T-helper 1 cell treated with Interleukin-12 subunit alpha and Interleukin-12 subunit beta and Interleukin-4 antibody, amounts not matched to agents 30 μg/mL and 1 μg/mL, for 36 hours (primary cell): ENCODE measurements around the gene NTNG2.

Experiments
- H3K27ac Mint-ChIP-seq: one replicate; pipeline ENCODE4 v1.8.0; 2021; ENCODE audit warnings: mild to moderate bottlenecking, mixed read lengths
- H3K27me3 Mint-ChIP-seq: one replicate; pipeline ENCODE4 v1.8.0; 2021; ENCODE audit warnings: low read depth, mixed read lengths
- H3K36me3 Mint-ChIP-seq: one replicate; pipeline ENCODE4 v1.8.0; 2021; ENCODE audit warnings: low read depth, mixed read lengths
- H3K4me1 Mint-ChIP-seq: one replicate; pipeline ENCODE4 v1.8.0; 2021; ENCODE audit warnings: low read depth, mixed read lengths
- H3K4me3 Mint-ChIP-seq: one replicate; pipeline ENCODE4 v1.8.0; 2021; ENCODE audit warnings: mild to moderate bottlenecking, moderate library complexity, mixed read lengths
- H3K9me3 Mint-ChIP-seq: one replicate; pipeline ENCODE4 v1.8.0; 2021; ENCODE audit warnings: mixed read lengths

The NTNG2 gene

DNA sequence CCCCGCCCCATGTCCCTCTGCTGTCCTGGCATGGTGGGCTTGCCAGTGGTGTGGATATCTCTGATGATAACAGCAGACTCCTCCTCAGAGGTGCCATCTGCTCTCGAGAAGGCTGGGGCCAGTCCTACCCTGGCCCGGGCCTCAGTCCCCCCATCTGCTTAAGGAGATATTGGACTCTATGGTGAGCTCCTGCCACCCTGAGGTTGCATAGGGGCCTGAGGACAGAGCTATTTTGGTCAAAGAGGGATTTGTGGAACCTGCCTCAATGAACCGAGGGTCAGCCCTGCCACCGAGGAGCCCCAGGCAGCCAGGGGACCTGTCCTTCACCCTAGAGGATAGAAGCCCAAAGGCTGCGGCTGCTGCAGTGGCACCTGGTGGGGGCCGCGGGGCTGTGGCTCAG lies 32.6 kb downstream of the NTNG2 start:
- Mint-ChIP-seq H3K4me3 (no peak overlapping the region), H3K4me1 (no peaks in the 10 kb centered on the region), H3K36me3 (no peaks in the 10 kb centered on the region), H3K27ac (no peak overlapping the region), H3K9me3 (no peaks in the 10 kb centered on the region), H3K27me3 (no peaks in the 10 kb centered on the region)

- Mint-ChIP-seq H3K36me3 (no peaks in the 10 kb centered on the region), H3K27me3 (no peaks in the 10 kb centered on the region), H3K27ac (no peak overlapping the region)
Observed at GRCh38 chr9:132197315-132197714, 35.5 kb downstream of the NTNG2 start.

DNA sequence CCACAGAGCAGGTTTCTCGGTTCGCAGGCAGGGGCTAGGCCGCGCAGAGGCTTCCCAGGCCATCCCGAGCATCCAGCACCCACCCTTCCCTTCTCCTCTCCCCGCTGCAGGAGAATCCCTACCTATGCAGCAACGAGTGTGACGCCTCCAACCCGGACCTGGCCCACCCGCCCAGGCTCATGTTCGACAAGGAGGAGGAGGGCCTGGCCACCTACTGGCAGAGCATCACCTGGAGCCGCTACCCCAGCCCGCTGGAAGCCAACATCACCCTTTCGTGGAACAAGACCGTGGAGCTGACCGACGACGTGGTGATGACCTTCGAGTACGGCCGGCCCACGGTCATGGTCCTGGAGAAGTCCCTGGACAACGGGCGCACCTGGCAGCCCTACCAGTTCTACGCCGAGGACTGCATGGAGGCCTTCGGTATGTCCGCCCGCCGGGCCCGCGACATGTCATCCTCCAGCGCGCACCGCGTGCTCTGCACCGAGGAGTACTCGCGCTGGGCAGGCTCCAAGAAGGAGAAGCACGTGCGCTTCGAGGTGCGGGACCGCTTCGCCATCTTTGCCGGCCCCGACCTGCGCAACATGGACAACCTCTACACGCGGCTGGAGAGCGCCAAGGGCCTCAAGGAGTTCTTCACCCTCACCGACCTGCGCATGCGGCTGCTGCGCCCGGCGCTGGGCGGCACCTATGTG lies 36.1 kb downstream of the NTNG2 start:
- Mint-ChIP-seq H3K36me3 (no peaks in the 10 kb centered on the region), H3K27me3 (no peaks in the 10 kb centered on the region), H3K4me3 (no peak overlapping the region)

More at GRCh38 chr9:132197315-132197714, 35.5 kb downstream of the NTNG2 start:
- H3K9me3 Mint-ChIP-seq = no peaks in the 10 kb centered on the region
- no peaks in the 10 kb centered on the region for H3K4me1 Mint-ChIP-seq
- H3K4me3 Mint-ChIP-seq = no peak overlapping the region

DNA sequence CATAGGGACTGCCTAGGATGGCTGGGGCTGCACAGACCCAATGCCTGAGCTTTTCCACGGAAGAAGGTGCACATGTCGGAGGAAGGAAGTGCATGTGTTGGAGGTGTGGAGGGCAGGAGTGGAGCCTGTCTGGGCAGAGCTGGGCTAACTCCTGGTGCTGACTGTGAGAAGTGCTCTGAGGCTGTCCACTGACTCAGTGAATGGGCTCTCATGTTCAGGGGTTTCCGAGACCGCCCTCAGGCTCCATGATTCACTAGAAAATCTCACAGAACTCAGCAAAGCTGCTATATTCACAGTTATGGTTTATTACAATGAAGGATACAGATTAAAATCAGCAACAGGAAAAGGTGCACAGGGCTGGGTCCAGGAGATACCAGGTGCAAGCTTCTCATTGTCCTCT lies 37.2 kb downstream of the NTNG2 start:
- Mint-ChIP-seq H3K36me3 (no peaks in the 10 kb centered on the region), H3K4me1 (no peaks in the 10 kb centered on the region), H3K9me3 (no peaks in the 10 kb centered on the region), H3K27ac (no peak overlapping the region), H3K27me3 (no peaks in the 10 kb centered on the region), H3K4me3 (no peak overlapping the region)

More for the DNA sequence above, 36.1 kb downstream of the NTNG2 start:
- no peaks in the 10 kb centered on the region for H3K9me3 Mint-ChIP-seq
- no peak overlapping the region for H3K27ac Mint-ChIP-seq
- H3K4me1 Mint-ChIP-seq = no peaks in the 10 kb centered on the region

- Mint-ChIP-seq H3K4me1 (no peaks in the 10 kb centered on the region), H3K27me3 (no peaks in the 10 kb centered on the region), H3K4me3 (no peak overlapping the region), H3K9me3 (no peaks in the 10 kb centered on the region), H3K27ac (no peak overlapping the region), H3K36me3 (no peaks in the 10 kb centered on the region)
Observed at GRCh38 chr9:132200706-132201105, 38.8 kb downstream of the NTNG2 start.

GRCh38 chr9:132201139-132201538 lies 39.3 kb downstream of the NTNG2 start:
- H3K9me3 Mint-ChIP-seq = no peaks in the 10 kb centered on the region
- no peak overlapping the region for H3K4me3 Mint-ChIP-seq
- H3K27ac Mint-ChIP-seq = no peak overlapping the region
- H3K27me3 Mint-ChIP-seq = no peaks in the 10 kb centered on the region
- H3K4me1 Mint-ChIP-seq = no peaks in the 10 kb centered on the region
- H3K36me3 Mint-ChIP-seq = no peaks in the 10 kb centered on the region

GRCh38 chr9:132201780-132202703 lies 40.2 kb downstream of the NTNG2 start:
- no peaks in the 10 kb centered on the region for H3K36me3 Mint-ChIP-seq
- no peak overlapping the region for H3K4me3 Mint-ChIP-seq
- H3K9me3 Mint-ChIP-seq = no peaks in the 10 kb centered on the region
- no peaks in the 10 kb centered on the region for H3K4me1 Mint-ChIP-seq
- H3K27me3 Mint-ChIP-seq = no peaks in the 10 kb centered on the region
- no peak overlapping the region for H3K27ac Mint-ChIP-seq

GRCh38 chr9:132204883-132205282 lies 43.0 kb downstream of the NTNG2 start:
- Mint-ChIP-seq H3K9me3 (no peaks in the 10 kb centered on the region), H3K27ac (no peak overlapping the region), H3K4me3 (no peak overlapping the region), H3K27me3 (no peaks in the 10 kb centered on the region), H3K36me3 (no peaks in the 10 kb centered on the region), H3K4me1 (peaks cover 5% of the 10 kb centered on the region)

DNA sequence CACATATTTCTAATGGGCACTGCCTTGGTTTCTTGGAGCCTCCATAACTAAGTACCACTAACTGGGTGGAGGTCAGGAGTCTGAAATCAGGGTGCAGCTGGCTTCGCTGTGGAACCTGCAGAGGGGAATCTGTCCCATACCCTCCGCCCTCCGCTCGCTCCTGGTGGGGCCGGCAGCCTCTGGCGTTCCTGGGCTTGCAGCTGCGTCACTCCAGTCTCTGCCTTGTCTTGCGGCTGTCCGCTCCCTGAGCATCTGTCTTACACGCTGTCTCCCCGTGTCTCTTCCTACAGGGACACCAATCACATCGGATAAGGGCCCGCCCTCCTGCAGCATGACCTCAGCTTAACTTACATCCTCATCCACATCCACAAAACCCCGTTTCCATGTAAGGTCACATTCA lies 45.4 kb downstream of the NTNG2 start:
- H3K27ac Mint-ChIP-seq = no peak overlapping the region
- no peak overlapping the region for H3K4me3 Mint-ChIP-seq
- H3K36me3 Mint-ChIP-seq = no peaks in the 10 kb centered on the region
- peaks cover 5% of the 10 kb centered on the region for H3K4me1 Mint-ChIP-seq
- H3K9me3 Mint-ChIP-seq = no peaks in the 10 kb centered on the region
- H3K27me3 Mint-ChIP-seq = no peaks in the 10 kb centered on the region

- Mint-ChIP-seq H3K4me3 (no peak overlapping the region), H3K4me1 (peaks cover 5% of the 10 kb centered on the region), H3K9me3 (no peaks in the 10 kb centered on the region), H3K27me3 (no peaks in the 10 kb centered on the region), H3K27ac (no peak overlapping the region), H3K36me3 (no peaks in the 10 kb centered on the region)
Observed at GRCh38 chr9:132207839-132208615, 46.2 kb downstream of the NTNG2 start.

- no peak overlapping the region for H3K27ac Mint-ChIP-seq
- no peaks in the 10 kb centered on the region for H3K27me3 Mint-ChIP-seq
- no peaks in the 10 kb centered on the region for H3K9me3 Mint-ChIP-seq
- no peaks in the 10 kb centered on the region for H3K36me3 Mint-ChIP-seq
- H3K4me1 Mint-ChIP-seq = peaks cover 5% of the 10 kb centered on the region
- H3K4me3 Mint-ChIP-seq = no peak overlapping the region
Observed at GRCh38 chr9:132209228-132209627, 47.4 kb downstream of the NTNG2 start.

- no peaks in the 10 kb centered on the region for H3K9me3 Mint-ChIP-seq
Observed at GRCh38 chr9:132210472-132211145, 48.8 kb downstream of the NTNG2 start.

GRCh38 chr9:132211570-132211969 lies 49.7 kb downstream of the NTNG2 start:
- Mint-ChIP-seq H3K4me1 (peaks cover 5% of the 10 kb centered on the region), H3K9me3 (no peaks in the 10 kb centered on the region), H3K27ac (no peak overlapping the region), H3K36me3 (no peaks in the 10 kb centered on the region), H3K4me3 (no peak overlapping the region), H3K27me3 (no peaks in the 10 kb centered on the region)

More at GRCh38 chr9:132210472-132211145, 48.8 kb downstream of the NTNG2 start:
- Mint-ChIP-seq H3K27ac (no peak overlapping the region), H3K4me1 (peaks cover 5% of the 10 kb centered on the region), H3K36me3 (no peaks in the 10 kb centered on the region), H3K4me3 (no peak overlapping the region), H3K27me3 (no peaks in the 10 kb centered on the region)

- Mint-ChIP-seq H3K36me3 (no peaks in the 10 kb centered on the region), H3K27me3 (no peaks in the 10 kb centered on the region), H3K4me3 (no peak overlapping the region), H3K9me3 (no peaks in the 10 kb centered on the region), H3K27ac (no peak overlapping the region), H3K4me1 (no peaks in the 10 kb centered on the region)
Observed at GRCh38 chr9:132214027-132214622, 52.3 kb downstream of the NTNG2 start.
